HepG2 (cell line): Measurements from ENCODE around the gene B3GNT9. TPM values are rescaled to one million over a fixed set of nuclear protein-coding genes. Genes with fewer than 3 reads are reported as not detected.

Experiments used
- AKAP8 ChIP-seq: sonication (generic); formaldehyde crosslinking; IDR thresholded peaks from 2 replicates; pipeline ENCODE4 v1.5.1; 2020; ENCODE audit warnings: mild to moderate bottlenecking, missing genetic modification reagents
- CREB1 ChIP-seq, 2 experiments: fragments of 450-650 bp in 1 of 2; IDR thresholded peaks; 2 replicates each; pipeline ENCODE4 v1.6.1; 2016 to 2017; ENCODE audit warnings: control low read depth in 1 of 2, mild to moderate bottlenecking in 1 of 2, missing compliant biosample characterization in 1 of 2, missing genetic modification characterization in 1 of 2
- DNMT3B ChIP-seq: conservative IDR thresholded peaks from 2 replicates; pipeline ENCODE4 v1.6.1; 2016; ENCODE audit warnings: missing biosample characterization, control low read depth
- FOXC1 ChIP-seq: sonication (generic); formaldehyde crosslinking; IDR thresholded peaks from 2 replicates; pipeline ENCODE4 v1.8.0; 2022; ENCODE audit warnings: mild to moderate bottlenecking, missing genetic modification reagents, borderline replicate concordance
- GMEB2 ChIP-seq: IDR thresholded peaks from 2 replicates; pipeline ENCODE4 v1.6.1; 2016; ENCODE audit warnings: missing biosample characterization, missing genetic modification reagents, low read depth
- HNF1B ChIP-seq: sonication (generic); formaldehyde crosslinking; IDR thresholded peaks from 2 replicates; pipeline ENCODE4 v1.5.1; 2020; ENCODE audit warnings: mild to moderate bottlenecking, moderate library complexity, missing genetic modification reagents
- HNF4A ChIP-seq: sonication (generic); formaldehyde crosslinking; IDR thresholded peaks from 2 replicates; pipeline ENCODE4 v1.4.0; 2020; ENCODE audit warnings: missing genetic modification reagents
- IRF2 ChIP-seq: IDR thresholded peaks from 2 replicates; pipeline ENCODE4 v1.6.1; 2018; ENCODE audit warnings: missing genetic modification reagents, missing compliant biosample characterization
- KDM1A ChIP-seq: IDR thresholded peaks from 2 replicates; pipeline ENCODE4 v1.6.1; 2016; ENCODE audit warnings: missing compliant biosample characterization
- KMT2A ChIP-seq: sonication (generic); formaldehyde crosslinking; IDR thresholded peaks from 2 replicates; pipeline ENCODE4 v1.4.0; 2020; ENCODE audit warnings: missing genetic modification reagents
- RAD51 ChIP-seq: fragments of 450-650 bp; IDR thresholded peaks from 2 replicates; pipeline ENCODE4 v1.6.1; 2016; ENCODE audit warnings: borderline replicate concordance
- RFXAP ChIP-seq: sonication (generic); formaldehyde crosslinking; IDR thresholded peaks from 2 replicates; pipeline ENCODE4 v1.4.0; 2020; ENCODE audit warnings: missing genetic modification reagents, borderline replicate concordance
- SAFB2 ChIP-seq: sonication (generic); formaldehyde crosslinking; IDR thresholded peaks from 2 replicates; pipeline ENCODE4 v1.5.1; 2020; ENCODE audit warnings: missing genetic modification reagents, low read depth, mild to moderate bottlenecking, borderline replicate concordance
- U2AF2 ChIP-seq: fragments of 200-400 bp; formaldehyde crosslinking; IDR thresholded peaks from 2 replicates; pipeline ENCODE4 v1.6.1; 2017; ENCODE audit warnings: low read depth, mild to moderate bottlenecking, low read length
- ZBTB20 ChIP-seq: sonication (generic); formaldehyde crosslinking; IDR thresholded peaks from 2 replicates; pipeline ENCODE4 v1.8.1; 2023; ENCODE audit warnings: missing genetic modification reagents, low read depth, mild to moderate bottlenecking, borderline replicate concordance
- ZHX1 ChIP-seq: sonication (generic); formaldehyde crosslinking; IDR thresholded peaks from 2 replicates; pipeline ENCODE4 v1.8.1; 2022; ENCODE audit warnings: low read depth, mild to moderate bottlenecking, missing genetic modification reagents
- ZNF234 ChIP-seq: sonication (generic); formaldehyde crosslinking; conservative IDR thresholded peaks from 2 replicates; pipeline ENCODE4 v1.5.1; 2020; ENCODE audit warnings: mild to moderate bottlenecking, missing genetic modification reagents
- ZNF34 ChIP-seq: sonication (generic); formaldehyde crosslinking; IDR thresholded peaks from 2 replicates; pipeline ENCODE4 v1.4.0; 2020; ENCODE audit warnings: mild to moderate bottlenecking, missing genetic modification reagents, borderline replicate concordance
- ZNF431 ChIP-seq: sonication (generic); formaldehyde crosslinking; IDR thresholded peaks from 2 replicates; pipeline ENCODE4 v1.9.0; 2022; ENCODE audit warnings: missing genetic modification reagents, low read depth, mild to moderate bottlenecking, borderline replicate concordance
- ZNF550 ChIP-seq: sonication (generic); formaldehyde crosslinking; IDR thresholded peaks from 2 replicates; pipeline ENCODE4 v1.4.0; 2020; ENCODE audit warnings: mild to moderate bottlenecking, missing genetic modification reagents, borderline replicate concordance
- ZNF720 ChIP-seq: sonication (generic); formaldehyde crosslinking; IDR thresholded peaks from 2 replicates; pipeline ENCODE4 v1.4.0; 2020; ENCODE audit warnings: missing genetic modification reagents
- ZNF746 ChIP-seq: sonication (generic); formaldehyde crosslinking; IDR thresholded peaks from 2 replicates; pipeline ENCODE4 v1.8.0; 2022; ENCODE audit warnings: mild to moderate bottlenecking, missing genetic modification reagents
- polyA plus RNA-seq, 8 experiments: library from polyadenylated mRNA; depleted of rRNA in 3 of 8; stranded (reverse) in 7 of 8; unstranded in 1 of 8; fragments of >200 nt; fragmentation: Illumina TruSeq in 4 of 8; extraction: Trizol in 4 of 8; gene quantifications; 2 replicates each; pipeline versions ENCODE4 v1.2.1 to v1.2.3, GENCODE V29; 2011 to 2016; ENCODE audit warnings: low read depth in 4 of 8, missing spikeins in 1 of 8, mixed read lengths in 1 of 8; ENCODE audit not compliant: insufficient read depth in 1 of 8
- total RNA-seq, 5 experiments: library from RNA; depleted of rRNA; stranded (reverse); fragments of >200 nt; fragmentation: Illumina TruSeq; extraction: Trizol; gene quantifications; 2 replicates each; pipeline ENCODE4 v1.2.3, GENCODE V29; 2016; ENCODE audit warnings: low read depth in 1 of 5
- TF ChIP-seq, protein P1 (sequence below): sonication (generic); formaldehyde crosslinking; IDR thresholded peaks from 2 replicates; pipeline ENCODE4 v1.4.0; 2020; ENCODE audit warnings: missing genetic modification reagents

The B3GNT9 gene
- total and polyA plus RNA-seq, 2 of the 13 experiments (the other 11 are each of a cell fraction or from before 2014, with no cell fraction given) = 1.5 to 3.1 TPM

DNA sequence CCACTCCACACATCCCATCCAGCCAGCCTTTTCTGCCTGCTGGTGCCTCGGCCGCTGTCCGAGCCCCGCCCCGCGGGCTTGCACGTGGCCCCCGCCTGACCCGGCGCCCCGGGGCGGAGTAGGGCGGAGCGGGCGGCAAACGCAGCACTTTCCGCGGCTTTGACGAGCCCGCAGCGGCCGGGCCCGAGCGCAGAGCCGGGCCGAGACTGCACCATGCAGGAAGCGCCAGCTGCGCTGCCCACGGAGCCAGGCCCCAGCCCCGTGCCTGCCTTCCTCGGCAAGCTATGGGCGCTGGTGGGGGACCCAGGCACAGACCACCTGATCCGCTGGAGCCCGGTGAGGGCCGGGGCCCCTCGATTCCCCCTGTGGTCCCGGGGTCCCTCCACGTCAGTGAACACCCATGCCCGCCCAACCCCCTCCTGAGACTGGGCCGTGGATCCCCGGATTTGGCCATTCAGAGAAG lies 13.8 kb upstream of the B3GNT9 start, which contains the start of gene HSF4 (continued):
- TF ChIP-seq RAD51 (no peak), ZBTB20 (no peak), HNF4A (CRISPR knock-in tag) (peak; percentile 38; the same call in 1 of the 2 replicates), SAFB2 (CRISPR knock-in tag) (peak; percentile 97), IRF2 (CRISPR knock-in tag) (peak; percentile 84; the same call in 1 of the 2 replicates), ZNF720 (no peak), DNMT3B (CRISPR knock-in tag) (no peak), ZNF550 (CRISPR knock-in tag) (no peak), ZNF34 (CRISPR knock-in tag) (no peak), KMT2A (CRISPR knock-in tag) (peak; percentile 71), HNF1B (CRISPR knock-in tag) (peak; percentile 85), RFXAP (CRISPR knock-in tag) (peak; percentile 95), AKAP8 (CRISPR knock-in tag) (peak; percentile 97), ZNF746 (CRISPR knock-in tag) (no peak; the same call in 1 of the 2 replicates), GMEB2 (0 out of 2 replicates have a peak, but pooled peaks have one; percentile 16), U2AF2 (no peak), FOXC1 (CRISPR knock-in tag) (0 out of 2 replicates have a peak, but pooled peaks have one; percentile 50), CREB1 (IDR thresholded peaks at IDR 0.05) (no peak), CREB1 (CRISPR knock-in tag; IDR thresholded peaks at IDR 0.05) (no peak), ZNF234 (CRISPR knock-in tag) (no peak), ZHX1 (peak; percentile 96), KDM1A (CRISPR knock-in tag) (no peak), ZNF431 (CRISPR knock-in tag) (peak; percentile 90)
- TF ChIP-seq, protein P1, sequence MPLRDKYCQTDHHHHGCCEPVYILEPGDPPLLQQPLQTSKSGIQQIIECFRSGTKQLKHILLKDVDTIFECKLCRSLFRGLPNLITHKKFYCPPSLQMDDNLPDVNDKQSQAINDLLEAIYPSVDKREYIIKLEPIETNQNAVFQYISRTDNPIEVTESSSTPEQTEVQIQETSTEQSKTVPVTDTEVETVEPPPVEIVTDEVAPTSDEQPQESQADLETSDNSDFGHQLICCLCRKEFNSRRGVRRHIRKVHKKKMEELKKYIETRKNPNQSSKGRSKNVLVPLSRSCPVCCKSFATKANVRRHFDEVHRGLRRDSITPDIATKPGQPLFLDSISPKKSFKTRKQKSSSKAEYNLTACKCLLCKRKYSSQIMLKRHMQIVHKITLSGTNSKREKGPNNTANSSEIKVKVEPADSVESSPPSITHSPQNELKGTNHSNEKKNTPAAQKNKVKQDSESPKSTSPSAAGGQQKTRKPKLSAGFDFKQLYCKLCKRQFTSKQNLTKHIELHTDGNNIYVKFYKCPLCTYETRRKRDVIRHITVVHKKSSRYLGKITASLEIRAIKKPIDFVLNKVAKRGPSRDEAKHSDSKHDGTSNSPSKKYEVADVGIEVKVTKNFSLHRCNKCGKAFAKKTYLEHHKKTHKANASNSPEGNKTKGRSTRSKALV = peak; percentile 73; the same call in 1 of the 2 replicates
